ENCODE results near the gene EGFL8.

Gene EGFL8

DNA sequence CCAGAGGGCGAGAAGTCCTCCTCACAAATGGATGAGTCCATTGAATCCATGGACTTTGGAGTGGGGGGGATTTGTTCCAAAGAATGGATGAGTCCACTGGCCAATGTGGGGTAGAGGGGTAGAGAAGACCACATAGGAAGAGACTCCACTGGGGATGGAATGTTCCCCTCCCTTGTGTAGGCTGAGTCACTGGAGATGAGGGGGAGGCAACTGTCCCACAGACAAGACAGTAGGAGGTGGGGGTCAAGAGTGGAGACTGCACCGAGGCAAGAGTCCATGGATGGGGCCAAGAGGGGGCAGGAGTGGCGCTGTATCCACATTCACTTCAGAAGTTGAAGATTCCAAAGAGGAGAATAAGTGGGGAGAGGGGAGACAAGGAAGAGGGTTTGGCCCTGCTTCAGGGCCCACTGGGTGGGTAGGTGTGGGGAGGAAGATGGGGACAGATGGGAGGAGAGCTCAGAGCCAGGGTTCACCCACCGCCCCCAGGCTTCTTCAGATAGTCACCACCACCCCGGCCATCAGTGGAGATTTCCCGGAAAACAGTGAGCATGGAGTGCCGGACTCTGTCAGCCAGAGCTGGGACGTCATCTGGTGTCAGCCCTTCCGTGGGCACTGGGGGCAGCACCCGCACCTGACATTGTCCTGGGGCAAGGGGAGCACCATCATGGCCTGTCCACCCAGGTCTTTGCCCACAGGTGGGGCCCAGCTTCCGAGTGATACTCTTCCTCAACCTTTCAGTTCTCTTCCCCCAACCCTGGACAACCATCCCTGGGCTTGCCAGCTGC, 4.6 kb downstream of the EGFL8 start:
- peak; percentile 48 for DNase-seq

DNA sequence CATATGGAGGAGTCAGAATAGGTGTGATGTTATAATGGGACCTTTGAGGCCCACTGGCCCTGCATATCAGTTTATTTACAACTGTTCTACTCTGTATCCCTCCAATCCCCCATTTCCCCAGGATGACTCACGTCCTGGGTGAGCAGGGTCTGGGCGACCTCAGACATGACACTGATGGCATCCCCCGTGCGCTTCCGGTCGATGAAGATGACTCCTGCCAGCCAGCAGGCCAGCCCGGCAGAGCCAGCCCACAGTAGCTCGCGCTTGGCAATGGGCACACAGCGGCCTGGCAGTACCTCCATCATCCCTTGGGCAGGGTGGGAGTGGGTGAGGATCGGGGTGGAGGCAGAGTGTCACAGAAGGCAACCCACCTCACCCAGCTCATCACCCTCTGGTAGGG, 5.9 kb downstream of the EGFL8 start:
- no peak for DNase-seq

DNA sequence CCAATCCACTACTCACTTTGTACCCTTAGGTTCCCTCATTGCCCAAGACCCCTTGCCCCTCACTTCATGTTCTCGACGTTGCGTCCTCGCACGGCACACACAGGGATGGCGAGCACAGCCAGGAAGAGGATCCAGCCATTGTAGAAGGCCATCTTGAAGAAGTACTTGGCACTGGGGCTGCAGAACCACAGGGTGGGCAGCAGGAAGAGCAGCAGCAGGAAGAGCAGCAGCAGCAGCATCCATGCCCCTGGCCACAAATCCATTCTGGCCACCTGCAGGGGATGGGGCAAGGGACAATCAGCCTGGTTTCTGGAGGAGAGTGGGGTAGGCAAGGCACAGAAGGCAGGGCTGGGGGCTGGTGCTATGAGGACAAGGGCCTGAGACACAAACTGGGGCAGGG, 6.8 kb downstream of the EGFL8 start:
- no peak for DNase-seq

DNA sequence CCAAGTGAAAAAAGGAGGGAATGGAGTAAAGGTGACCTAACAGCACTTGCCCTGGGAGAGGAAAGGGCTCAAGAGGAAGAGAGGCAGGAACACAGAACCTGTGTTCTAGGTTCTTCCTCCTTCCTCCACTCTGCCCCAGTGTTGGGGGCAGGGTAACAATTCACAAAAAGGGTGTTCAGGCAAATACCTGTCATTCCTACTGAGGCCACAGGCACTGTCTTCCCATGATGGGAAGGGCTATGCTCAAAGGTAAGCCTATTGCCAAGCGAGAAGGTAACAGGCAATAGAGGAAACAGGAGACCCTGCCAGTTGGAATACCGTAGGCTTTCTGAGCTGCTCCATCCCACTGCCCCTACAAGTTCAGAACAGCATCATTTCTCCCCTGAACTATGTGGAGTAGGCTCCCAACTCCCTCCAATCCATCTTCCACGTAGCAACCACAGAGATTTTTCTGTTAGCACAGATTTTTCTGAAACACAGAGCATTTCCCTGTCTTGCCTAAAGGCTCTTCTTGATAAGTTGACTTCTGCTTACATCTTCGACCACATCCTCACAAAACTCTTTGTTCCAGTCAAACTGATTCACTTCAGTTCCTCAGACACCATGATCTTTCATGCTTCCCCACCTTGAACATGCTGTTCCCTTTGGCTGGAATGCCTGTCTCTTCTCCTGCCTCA, 8.8 kb downstream of the EGFL8 start:
- no peak for DNase-seq

DNA sequence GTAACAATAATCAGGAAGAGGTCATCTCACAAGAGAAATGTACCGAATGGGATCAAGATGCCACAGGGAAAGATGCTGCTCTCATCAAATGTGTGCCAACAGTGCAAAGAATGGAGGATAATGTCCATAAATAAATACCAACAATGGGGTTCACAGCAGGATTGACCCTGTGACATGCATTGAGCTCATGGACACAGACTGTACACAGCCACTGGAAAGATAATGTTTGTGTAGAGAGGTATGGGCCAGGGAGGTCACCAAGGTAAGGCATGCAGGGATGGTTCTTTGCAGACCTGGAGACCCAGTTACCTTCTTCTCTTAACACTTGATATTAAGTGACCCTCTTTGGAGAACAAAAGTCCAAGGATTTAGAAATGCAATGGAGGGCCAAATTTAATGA, 10.0 kb downstream of the EGFL8 start:
- DNase-seq: no peak

DNA sequence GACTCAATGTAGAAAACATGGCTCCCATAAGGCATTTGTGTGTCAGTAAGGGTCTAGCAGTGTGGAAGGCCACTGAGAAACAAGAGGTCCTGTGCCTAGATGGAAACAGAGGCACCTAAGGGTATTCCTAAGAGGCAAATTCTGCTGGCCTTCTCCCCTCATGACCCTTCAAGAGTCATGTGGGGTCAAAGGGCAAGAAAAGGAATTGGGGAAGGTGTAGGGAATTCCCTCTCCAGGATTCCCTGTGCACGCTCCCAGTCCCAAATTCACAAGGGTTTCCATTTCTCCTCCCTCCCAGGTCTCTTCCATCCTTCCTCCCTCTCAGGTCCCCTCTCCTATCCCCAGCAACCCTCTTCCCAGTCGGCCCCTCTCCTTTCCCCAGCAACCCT, 10.9 kb downstream of the EGFL8 start:
- no peak for DNase-seq

DNA sequence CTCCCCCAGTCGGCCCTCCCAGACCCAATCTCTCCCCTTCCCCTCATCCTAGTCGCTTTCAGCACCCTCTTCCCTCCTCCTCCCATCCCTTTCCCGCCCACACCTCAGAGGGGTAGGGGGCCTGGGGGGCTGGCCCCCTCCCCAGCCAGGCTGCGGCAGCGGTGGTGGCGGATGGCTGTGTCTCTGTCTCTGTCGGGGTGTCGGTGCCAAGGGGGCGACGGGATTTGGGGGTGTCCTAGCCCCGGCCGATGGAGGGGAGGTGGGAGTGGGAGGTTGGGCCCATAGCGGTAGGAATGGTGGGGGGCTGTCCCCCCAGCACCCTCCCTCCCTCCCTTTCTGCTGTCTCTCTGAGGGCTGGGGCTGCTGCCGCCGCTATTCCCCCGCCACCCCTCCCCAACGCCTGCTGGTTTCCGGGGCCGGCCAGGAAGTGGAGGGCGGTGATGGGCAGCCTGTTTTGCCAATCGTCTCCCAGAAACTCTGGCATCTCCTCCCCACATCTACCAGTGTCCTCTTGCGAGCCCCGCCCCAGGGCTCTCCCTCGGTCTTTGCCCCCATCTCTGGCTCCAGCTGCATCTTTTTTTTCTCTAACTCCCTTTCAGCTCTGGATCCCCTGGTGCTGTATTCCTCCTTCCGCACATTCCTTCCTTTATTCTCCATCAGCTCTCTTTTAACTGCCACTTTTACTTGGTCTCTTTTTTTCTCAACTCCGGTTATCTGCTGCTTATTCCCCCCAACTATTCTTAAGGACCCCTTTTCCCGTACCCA, 11.5 kb downstream of the EGFL8 start, which contains the start of gene AGPAT1:
AGPAT1 (minus strand) TSS at position 374 of the 765 bp plus-strand sequence. CDS start 4,588 bp downstream, outside the sequence.
- DNase-seq: peak; percentile 98

DNA sequence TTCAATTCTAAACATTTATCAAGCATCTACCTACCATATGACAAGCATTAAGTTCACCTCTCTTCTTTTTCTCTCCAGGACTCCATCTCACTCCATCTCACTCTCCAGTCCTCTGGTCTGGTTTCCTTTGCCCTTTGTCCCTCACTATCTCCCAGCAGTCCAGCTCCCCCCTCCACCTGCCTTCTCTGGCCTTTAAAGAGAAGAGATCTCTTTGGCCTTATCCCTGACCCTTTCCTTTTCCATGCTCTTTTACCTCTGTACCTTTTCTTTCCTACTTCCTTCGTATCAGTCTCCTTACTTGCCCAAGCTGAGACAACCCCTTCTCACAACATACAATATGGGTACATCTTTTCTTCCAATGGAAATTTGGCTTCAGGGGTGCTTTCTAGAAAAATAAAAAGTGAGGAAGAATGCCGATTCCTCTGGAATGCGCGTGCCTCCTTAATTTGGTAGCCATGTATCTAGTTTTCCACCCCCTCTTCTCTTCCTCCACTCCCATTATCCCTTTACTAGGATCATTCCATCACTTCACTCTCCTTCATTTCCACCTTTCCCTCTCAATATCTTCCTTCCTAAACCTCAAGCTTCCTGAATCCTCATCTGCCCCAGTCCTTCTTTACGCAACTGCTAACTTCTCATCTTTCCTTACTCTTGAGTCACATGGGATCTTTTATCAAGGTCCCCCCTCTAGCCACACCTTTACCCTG, 12.2 kb downstream of the EGFL8 start:
- no peak for DNase-seq

DNA sequence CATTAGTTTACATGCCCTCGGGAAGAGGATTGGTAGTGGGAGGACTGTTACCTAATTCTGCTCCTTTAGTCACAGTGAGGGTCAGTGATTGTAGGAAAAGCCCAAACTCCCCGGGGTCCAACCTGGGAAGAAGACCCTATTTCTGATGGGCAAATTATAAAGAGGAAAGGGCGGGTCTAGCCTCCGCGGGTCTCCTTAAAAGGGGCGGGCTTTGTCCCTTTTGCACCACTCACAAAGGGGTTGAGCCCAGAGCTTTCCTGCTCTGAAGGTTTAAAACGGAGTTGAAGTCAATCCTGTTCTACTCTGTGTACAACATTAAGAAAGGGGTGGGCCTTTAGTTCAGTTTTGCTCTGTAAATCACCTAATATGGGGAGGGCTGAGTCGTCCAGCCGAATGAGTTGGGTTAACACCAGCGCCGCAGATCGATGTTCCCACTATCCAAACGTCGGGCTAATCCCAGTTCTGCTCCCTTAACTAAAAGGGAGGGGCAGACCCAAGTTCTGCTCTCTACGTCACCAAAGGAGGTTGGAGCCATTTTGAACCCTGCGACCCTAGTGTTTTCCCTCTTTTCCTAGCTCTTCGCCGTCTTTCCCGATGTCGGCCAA, 12.9 kb downstream of the EGFL8 start:
- peak; percentile 61 for DNase-seq

DNA sequence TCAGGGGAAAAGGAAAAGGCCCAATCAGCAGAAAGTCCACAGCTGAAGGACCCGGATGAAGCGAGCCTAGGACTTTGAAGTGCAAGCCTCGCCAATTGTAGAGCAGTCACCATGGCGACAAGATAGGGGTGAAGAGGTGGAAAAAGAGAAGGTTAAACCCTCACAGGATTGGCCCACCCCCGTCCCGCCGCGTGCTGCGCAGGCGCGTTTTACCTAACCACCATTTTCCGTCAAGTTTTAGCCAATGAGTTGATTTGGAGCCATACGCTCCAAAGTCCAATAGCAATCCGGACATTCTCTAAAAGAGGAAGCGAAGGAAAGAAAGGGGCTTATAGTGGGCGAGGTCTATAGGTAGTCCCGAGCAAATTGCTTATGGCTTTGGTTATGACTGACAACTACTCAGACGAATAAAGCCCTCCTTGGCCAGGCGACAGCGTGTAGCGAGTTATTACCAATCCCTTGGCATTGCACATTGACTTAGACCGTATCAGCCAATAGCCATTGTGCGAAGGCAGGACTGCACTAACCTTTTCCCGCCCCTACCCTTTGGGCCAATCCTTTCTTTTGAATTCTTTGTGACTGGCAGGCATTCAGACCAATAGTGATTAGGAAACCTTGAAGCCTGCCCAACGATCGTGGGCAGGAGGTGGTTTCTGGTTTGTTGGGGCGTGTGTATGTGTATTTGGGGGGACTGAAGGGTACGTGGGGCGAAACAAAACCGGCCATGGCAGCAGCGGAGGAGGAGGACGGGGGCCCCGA, 13.6 kb downstream of the EGFL8 start, which contains the start of gene RNF5:
RNF5 (plus strand) TSS at position 618 of the 759 bp plus-strand sequence; CDS start at position 725, 107 bp downstream.
- DNase-seq: peak; percentile 100

DNA sequence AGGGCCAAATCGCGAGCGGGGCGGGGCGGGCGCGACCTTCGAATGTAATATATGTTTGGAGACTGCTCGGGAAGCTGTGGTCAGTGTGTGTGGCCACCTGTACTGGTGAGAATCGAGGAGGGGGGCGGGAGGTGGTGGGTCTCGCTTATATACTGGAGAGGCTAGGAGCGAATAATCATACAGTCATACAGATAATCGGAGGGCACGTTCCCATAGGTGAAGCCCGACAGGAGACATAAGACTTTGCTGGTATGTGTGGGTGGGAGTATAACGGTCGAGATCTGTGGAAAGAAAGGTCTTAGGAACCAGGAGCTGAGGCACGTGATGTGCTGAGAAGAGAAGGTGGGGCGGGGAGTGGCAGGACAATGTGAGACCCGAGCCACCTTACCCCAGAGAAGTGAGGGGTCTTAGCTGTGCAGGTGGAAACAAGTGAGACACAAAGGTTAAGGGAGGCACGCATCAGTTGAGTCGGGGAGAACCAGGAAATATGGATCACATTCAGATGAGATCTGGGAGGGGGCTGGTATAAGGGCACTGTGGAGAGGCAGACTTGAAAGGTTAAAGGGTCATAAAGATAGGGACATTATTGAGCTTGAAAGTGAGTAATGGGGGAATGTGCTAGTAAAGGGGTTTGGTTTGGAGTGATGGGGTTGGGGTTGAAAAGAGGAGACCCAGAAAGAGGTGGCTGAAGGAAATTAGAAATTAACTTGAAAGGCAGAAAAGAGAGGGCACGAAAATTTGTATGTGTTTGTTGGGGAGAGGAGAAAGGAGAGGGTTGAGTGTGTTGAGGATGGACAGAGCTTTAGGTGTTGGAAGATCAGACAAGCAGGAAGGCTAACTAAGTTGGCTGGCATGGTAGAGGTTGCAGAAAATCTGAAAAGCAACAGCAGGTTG, 14.4 kb downstream of the EGFL8 start:
- DNase-seq: no peak

DNA sequence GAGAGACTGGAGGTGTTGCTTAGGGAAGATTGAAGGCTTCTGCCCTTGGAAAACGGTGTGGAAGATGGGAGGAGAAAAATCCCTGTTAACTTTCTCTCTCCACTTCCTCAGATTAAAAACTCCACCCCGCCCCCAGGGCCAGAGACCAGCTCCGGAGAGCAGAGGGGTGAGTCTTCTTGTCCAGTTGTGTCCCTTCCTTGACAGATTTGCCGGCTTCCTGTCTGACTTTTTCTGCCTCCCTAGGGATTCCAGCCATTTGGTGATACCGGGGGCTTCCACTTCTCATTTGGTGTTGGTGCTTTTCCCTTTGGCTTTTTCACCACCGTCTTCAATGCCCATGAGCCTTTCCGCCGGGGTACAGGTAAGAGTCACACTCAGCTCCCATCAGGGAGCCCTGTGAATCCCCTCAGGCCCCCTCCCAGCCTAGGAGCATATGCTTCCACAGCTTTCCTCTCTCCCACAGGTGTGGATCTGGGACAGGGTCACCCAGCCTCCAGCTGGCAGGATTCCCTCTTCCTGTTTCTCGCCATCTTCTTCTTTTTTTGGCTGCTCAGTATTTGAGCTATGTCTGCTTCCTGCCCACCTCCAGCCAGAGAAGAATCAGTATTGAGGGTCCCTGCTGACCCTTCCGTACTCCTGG, 15.5 kb downstream of the EGFL8 start:
- no peak for DNase-seq

DNA sequence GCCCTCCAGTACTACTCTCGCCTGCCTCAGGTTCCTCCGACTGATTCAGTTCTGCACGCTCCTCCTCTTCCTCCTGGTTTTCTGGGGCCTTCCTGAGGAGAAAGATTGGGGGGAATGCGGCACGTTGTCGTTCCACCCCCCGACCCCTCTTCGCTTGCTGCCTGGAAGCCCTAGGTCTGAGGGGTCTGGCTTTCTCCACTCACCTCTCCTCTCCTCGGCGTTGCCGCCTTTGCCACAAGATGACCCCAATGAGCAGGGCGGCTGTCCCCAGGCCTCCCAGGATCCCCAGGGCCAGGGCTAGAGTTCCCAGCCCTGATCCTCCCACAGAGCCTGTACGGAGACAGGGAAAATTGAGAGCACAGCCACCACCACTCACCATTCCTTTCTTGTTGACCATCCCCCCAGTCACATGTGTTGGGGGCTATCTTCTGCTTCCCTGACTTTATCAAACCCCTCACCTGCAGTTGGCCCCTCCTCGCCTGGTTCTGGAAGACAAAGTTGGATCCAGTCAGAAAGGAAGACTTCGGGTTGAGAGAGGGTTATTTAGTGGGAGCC, 16.8 kb downstream of the EGFL8 start:
- no peak for DNase-seq

DNA sequence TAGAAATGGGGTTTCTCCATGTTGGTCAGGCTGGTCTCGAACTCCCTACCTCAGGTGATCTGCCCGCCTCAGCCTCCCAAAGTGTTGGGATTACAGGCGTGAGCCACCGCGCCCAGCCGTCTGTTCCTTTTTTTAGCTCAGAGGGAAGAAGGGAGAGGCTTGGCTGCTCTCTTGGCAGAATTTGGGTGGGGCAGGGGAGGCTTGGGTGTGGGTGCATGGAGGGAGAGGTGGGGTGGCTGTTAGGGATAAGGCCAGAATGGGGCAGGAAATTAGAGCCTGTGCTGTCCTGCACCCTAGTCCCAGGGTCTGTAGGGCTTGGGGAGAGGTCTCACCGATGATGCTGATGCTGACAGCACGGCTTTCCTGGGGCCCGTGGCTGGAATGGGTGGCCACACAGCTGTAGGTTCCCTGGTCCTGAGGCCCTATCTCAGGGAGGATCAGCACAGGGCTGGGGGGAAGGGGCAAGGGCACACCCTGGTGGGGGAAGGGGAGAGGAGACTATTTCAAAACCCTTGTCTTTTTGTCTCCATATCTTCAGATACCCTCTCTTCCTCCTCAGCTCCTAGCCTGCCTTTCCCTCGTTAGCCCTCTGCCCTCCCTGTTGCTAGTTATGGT, 17.6 kb downstream of the EGFL8 start:
- DNase-seq: no peak

DNA sequence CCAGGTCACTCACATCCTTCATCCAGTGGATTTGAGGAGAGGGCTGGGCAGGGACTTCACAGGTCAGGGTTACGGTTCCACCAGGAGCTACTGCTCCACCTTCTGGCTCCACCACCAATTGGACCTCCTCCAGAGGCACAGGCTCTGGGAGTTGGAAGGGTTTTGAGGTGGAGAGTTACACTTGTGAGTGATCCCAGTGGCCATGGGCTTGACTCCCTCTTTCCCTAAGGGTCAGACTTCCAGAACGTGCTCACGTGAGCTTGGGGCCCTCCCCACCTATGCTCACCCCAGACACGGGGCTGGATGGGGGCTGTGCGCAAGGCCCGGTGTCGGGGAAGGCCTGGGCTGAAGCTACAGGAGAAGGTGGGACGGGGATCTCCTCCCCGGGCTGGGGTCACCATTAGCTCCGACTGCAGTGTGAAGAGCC, 18.2 kb downstream of the EGFL8 start:
- DNase-seq: no peak

DNA sequence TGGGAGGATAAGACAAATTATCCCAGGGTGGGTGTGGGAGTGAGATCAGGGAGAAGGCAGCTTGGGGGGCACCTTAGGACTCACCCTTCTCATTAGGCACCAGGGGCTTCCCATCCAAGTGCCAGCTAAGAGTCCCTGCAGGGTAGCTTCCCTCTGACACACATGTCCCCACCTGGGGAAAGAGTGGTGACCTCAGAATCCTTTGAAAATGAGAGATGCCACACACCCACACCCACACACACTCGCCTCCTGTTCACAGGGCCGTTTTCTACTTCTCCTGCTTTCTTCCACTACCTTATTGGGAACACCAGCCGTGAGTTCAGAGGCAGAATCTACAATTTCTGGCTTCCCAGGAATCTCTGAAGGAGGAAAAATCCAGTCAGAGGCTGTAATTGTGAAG, 18.6 kb downstream of the EGFL8 start:
- DNase-seq: no peak

DNA sequence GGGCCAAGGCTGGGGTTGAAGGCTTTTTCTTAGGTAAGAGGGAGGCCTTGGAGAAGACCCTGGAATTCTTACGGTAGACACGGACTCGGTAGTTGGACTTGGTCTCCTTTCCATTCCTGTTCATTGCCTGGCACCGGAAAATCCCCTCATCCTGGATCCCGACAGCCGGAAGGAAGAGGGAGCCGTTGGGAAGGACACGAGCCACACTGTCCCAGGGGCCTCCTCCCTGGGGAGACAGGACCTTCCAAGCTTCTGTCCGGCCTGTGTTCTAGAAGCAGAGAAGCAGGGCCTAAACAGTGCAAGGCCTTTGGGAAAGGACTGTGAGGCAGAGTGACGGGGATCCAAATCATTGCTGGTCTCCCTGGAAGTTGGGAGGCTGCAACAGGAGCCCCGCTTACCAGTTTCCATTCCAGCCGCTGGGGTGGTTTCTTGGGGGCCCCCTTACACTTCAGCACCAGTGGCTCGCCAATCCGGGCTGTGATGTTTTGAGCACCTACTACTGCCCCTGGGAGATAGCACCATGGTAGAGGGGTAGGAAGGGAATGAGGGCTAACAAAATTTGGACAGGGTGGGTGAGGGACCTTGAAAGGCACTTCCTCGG, 19.2 kb downstream of the EGFL8 start:
- DNase-seq: no peak

DNA sequence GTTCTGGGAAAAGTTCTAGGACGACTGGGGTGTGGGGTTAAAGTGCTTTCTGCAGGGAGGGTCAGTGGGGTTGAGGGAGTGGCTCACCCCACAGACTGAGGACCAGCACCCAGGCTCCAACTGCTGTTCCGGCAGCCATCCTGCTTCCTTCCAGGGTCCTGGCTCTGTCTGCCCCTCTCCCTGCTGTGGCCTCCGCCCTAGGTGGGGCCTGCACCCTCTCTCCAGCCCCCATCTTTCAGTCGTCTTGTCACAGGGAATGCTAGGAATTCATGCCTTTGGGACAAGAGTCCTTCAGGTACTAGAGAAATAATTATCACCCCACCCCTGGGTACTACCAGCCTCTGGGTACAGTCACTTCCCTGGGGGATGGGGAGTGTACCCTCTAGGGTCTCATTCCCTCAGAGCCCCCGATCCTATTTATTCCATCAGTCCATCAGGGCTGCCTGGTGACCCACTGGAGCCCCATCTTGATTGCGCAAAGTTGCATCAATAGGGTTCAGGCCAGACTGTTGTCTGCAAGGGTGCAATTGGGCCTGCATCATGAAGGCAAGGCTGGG, 19.8 kb downstream of the EGFL8 start, which contains the start of gene AGER:
AGER (minus strand) TSS at position 170 of the 557 bp plus-strand sequence; CDS start at position 139, 31 bp downstream.
- DNase-seq: no peak
